GM23338 (cell line): Measurements from ENCODE around the gene SMARCC1. TPM values are rescaled to one million over a fixed set of nuclear protein-coding genes. Genes with fewer than 3 reads are reported as not detected.

Experiments
- ATAC-seq: fragments of 200-7000 bp; cut with Tn5 transposase; 3 replicates; pipeline ENCODE4 v1.9.1; 2020
- DNase-seq: peaks from one replicate; pipeline ENCODE4 v3.0.0-alpha.2; 2015; ENCODE audit warnings: low spot score
- H2AFZ ChIP-seq: fragments of 200-600 bp; sonication (generic); 2 replicates; pipeline ENCODE4 v1.8.0; 2016; ENCODE audit warnings: antibody characterized with exemption, mild to moderate bottlenecking, moderate library complexity
- H3F3A ChIP-seq: fragments of 200-600 bp; sonication (generic); replicated peaks from 2 replicates; pipeline ENCODE4 v1.8.0; 2017; ENCODE audit warnings: antibody characterized with exemption, mixed run types, low read depth
- H3K27ac ChIP-seq: fragments of 200-600 bp; sonication (generic); 2 replicates; pipeline ENCODE4 v1.6.1; 2016; ENCODE audit warnings: low read depth
- H3K27me3 ChIP-seq: fragments of 200-600 bp; sonication (generic); 2 replicates; pipeline ENCODE4 v1.8.0; 2016; ENCODE audit warnings: mild to moderate bottlenecking, mixed run types, moderate library complexity; ENCODE audit not compliant: insufficient read depth
- H3K36me3 ChIP-seq: fragments of 200-600 bp; sonication (generic); 2 replicates; pipeline ENCODE4 v1.8.0; 2016; ENCODE audit warnings: mild to moderate bottlenecking; ENCODE audit not compliant: insufficient read depth
- H3K4me1 ChIP-seq: fragments of 200-600 bp; sonication (generic); 2 replicates; pipeline ENCODE4 v1.8.0; 2016; ENCODE audit warnings: mild to moderate bottlenecking, moderate library complexity; ENCODE audit not compliant: insufficient read depth
- H3K4me2 ChIP-seq: fragments of 200-600 bp; sonication (generic); 2 replicates; pipeline ENCODE4 v1.7.1; 2017; ENCODE audit warnings: mixed run types
- H3K4me3 ChIP-seq: fragments of 200-600 bp; sonication (generic); 2 replicates; pipeline ENCODE4 v1.6.1; 2016; ENCODE audit warnings: mixed run types
- H3K79me2 ChIP-seq: fragments of 200-600 bp; sonication (generic); replicated peaks from 2 replicates; pipeline ENCODE4 v1.8.0; 2017; ENCODE audit warnings: mild to moderate bottlenecking; ENCODE audit not compliant: insufficient read depth
- H3K9me2 ChIP-seq: fragments of 200-600 bp; sonication (generic); 2 replicates; pipeline ENCODE4 v1.8.0; 2017; ENCODE audit not compliant: insufficient read depth
- H4K20me1 ChIP-seq: fragments of 200-600 bp; sonication (generic); replicated peaks from 2 replicates; pipeline ENCODE4 v1.8.0; 2017; ENCODE audit warnings: mild to moderate bottlenecking; ENCODE audit not compliant: insufficient read depth
- H3K27ac Mint-ChIP-seq: 2 replicates; pipeline ENCODE4 v1.8.0; 2020; ENCODE audit warnings: inconsistent platforms, mild to moderate bottlenecking, moderate library complexity, mixed read lengths
- H3K27me3 Mint-ChIP-seq: 3 replicates; pipeline ENCODE4 v1.8.0; 2022; ENCODE audit warnings: low read depth, mild to moderate bottlenecking, moderate library complexity, mixed read lengths, inconsistent platforms; ENCODE audit not compliant: insufficient read depth, poor library complexity
- H3K36me3 Mint-ChIP-seq: 3 replicates; pipeline ENCODE4 v1.8.0; 2021; ENCODE audit warnings: low read depth, mild to moderate bottlenecking, inconsistent platforms, moderate library complexity, mixed read lengths
- H3K4me1 Mint-ChIP-seq: 3 replicates; pipeline ENCODE4 v1.8.0; 2020; ENCODE audit warnings: mild to moderate bottlenecking, inconsistent platforms, mixed read lengths
- H3K4me3 Mint-ChIP-seq: 3 replicates; pipeline ENCODE4 v1.8.0; 2021; ENCODE audit warnings: moderate library complexity, mild to moderate bottlenecking, inconsistent platforms, mixed read lengths
- H3K9me3 Mint-ChIP-seq: 3 replicates; pipeline ENCODE4 v1.8.0; 2020; ENCODE audit warnings: moderate library complexity, mild to moderate bottlenecking, inconsistent platforms, mixed read lengths
- CTCF ChIP-seq, 2 experiments: fragments of 200-600 bp in 1 of 2; sonication (generic) in 1 of 2; conservative IDR thresholded peaks; 2 replicates each; pipeline versions ENCODE4 v1.5.1 to v1.6.1; 2016 to 2017; ENCODE audit warnings: antibody characterized with exemption in 2 of 2, low read depth in 2 of 2, mild to moderate bottlenecking in 2 of 2, moderate library complexity in 1 of 2
- ETS1 ChIP-seq: IDR thresholded peaks from 2 replicates; pipeline ENCODE4 v1.6.1; 2016; ENCODE audit warnings: antibody characterized with exemption
- EZH2 ChIP-seq: fragments of 200-600 bp; sonication (generic); IDR thresholded peaks from one replicate; pipeline ENCODE4 v1.8.0; 2017; ENCODE audit warnings: antibody characterized with exemption, mild to moderate bottlenecking, low read depth; ENCODE audit not compliant: unreplicated experiment
- JUNB ChIP-seq: IDR thresholded peaks from one replicate; pipeline ENCODE4 v1.6.1; 2016; ENCODE audit warnings: antibody characterized with exemption; ENCODE audit not compliant: unreplicated experiment
- NANOG ChIP-seq: IDR thresholded peaks from 2 replicates; pipeline ENCODE4 v1.6.1; 2016; ENCODE audit warnings: antibody characterized with exemption, borderline replicate concordance
- POLR2AphosphoS5 ChIP-seq: IDR thresholded peaks from 2 replicates; pipeline ENCODE4 v1.6.1; 2016; ENCODE audit warnings: antibody characterized with exemption, low read depth
- REST ChIP-seq: IDR thresholded peaks from one replicate; pipeline ENCODE4 v1.6.1; 2018; ENCODE audit warnings: antibody characterized with exemption; ENCODE audit not compliant: unreplicated experiment
- STAT1 ChIP-seq: IDR thresholded peaks from one replicate; pipeline ENCODE4 v1.6.1; 2016; ENCODE audit warnings: antibody characterized with exemption; ENCODE audit not compliant: unreplicated experiment
- ZNF114 ChIP-seq: fragments of 250-450 bp; sonication (Bioruptor Pico); IDR thresholded peaks from 2 replicates; pipeline ENCODE4 v1.5.0; 2020; ENCODE audit warnings: mild to moderate bottlenecking, moderate library complexity
- ZNF331 ChIP-seq: fragments of 250-450 bp; sonication (Bioruptor Pico); IDR thresholded peaks from 2 replicates; pipeline ENCODE4 v1.5.0; 2020; ENCODE audit warnings: low read depth, mild to moderate bottlenecking, moderate library complexity
- polyA plus RNA-seq: library from polyadenylated mRNA; unstranded; fragments of >200 nt; fragmentation: Nextera tagmentation; extraction: Ambion mirVana; gene quantifications from 2 replicates; pipeline ENCODE4 v1.2.1, GENCODE V29; 2016
- total RNA-seq: library from RNA; depleted of rRNA; stranded (reverse); fragments of >200 nt; shearing (Covaris generic); gene quantifications from 2 replicates; pipeline ENCODE4 v1.2.3, GENCODE V29; 2014

The SMARCC1 gene
- total and polyA plus RNA-seq, 2 experiments from 2014 or later, result 105 to 171 TPM

GRCh38 chr3:47583320-47584075 lies 198.2 kb downstream of the SMARCC1 start:
- Histone ChIP-seq H3K4me1 (peaks cover 11% of the 10 kb centered on the region), H3K79me2 (no peaks in the 10 kb centered on the region), H3K27me3 (peaks cover 32% of the 10 kb centered on the region), H3K4me3 (no peak overlapping the region), H3K36me3 (peaks cover 21% of the 10 kb centered on the region), H3F3A (peaks cover 35% of the 10 kb centered on the region), H3K27ac (peak overlapping the region; percentile 41; the same call in 1 of the 2 replicates), H4K20me1 (peaks cover 6% of the 10 kb centered on the region; the same call in 1 of the 2 replicates), H3K4me2 (no peak overlapping the region), H2AFZ (no peak overlapping the region), H3K9me2 (no peaks in the 10 kb centered on the region)
- peaks cover 31% of the 10 kb centered on the region for H3K27me3 Mint-ChIP-seq
- no peaks in the 10 kb centered on the region for H3K9me3 Mint-ChIP-seq
- H3K27ac Mint-ChIP-seq, result peak overlapping the region; percentile 23; the same call in 1 of the 2 replicates
- ATAC-seq (peak; percentile 4; the same call in 1 of the 3 replicates), DNase-seq (peak; percentile 44)
- no peak overlapping the region; the same call in 2 of the 3 replicates for H3K4me3 Mint-ChIP-seq
- TF ChIP-seq EZH2 (no peak), CTCF (conservative IDR thresholded peaks at IDR 0.05; ENCODE audit: low read depth in 2 of 2) (peak; percentile 14 to 23; a peak in 1 of 4 replicates), POLR2AphosphoS5 (peak; percentile 42; the same call in 1 of the 2 replicates)
- peaks cover 35% of the 10 kb centered on the region for H3K36me3 Mint-ChIP-seq
- H3K4me1 Mint-ChIP-seq, result peaks cover 20% of the 10 kb centered on the region

GRCh38 chr3:47581835-47582234 lies 199.9 kb downstream of the SMARCC1 start:
- H3K4me3 Mint-ChIP-seq, result no peak overlapping the region
- H3F3A ChIP-seq, result peaks cover 39% of the 10 kb centered on the region
- H3K4me3 ChIP-seq, result no peak overlapping the region
- H3K36me3 ChIP-seq, result peaks cover 8% of the 10 kb centered on the region; the same call in 1 of the 2 replicates
- no peaks in the 10 kb centered on the region for H3K9me3 Mint-ChIP-seq
- H3K79me2 ChIP-seq, result no peaks in the 10 kb centered on the region
- no peaks in the 10 kb centered on the region for H3K9me2 ChIP-seq
- peaks cover 43% of the 10 kb centered on the region for H3K27me3 ChIP-seq
- no peak overlapping the region for H3K27ac ChIP-seq
- H2AFZ ChIP-seq, result no peak overlapping the region
- H3K4me2 ChIP-seq, result no peak overlapping the region
- H3K4me1 ChIP-seq, result peaks cover 11% of the 10 kb centered on the region
- H3K27me3 Mint-ChIP-seq, result peaks cover 43% of the 10 kb centered on the region
- H3K4me1 Mint-ChIP-seq, result peaks cover 20% of the 10 kb centered on the region
- peaks cover 6% of the 10 kb centered on the region; the same call in 1 of the 2 replicates for H4K20me1 ChIP-seq
- DNase-seq, result no peak
- H3K27ac Mint-ChIP-seq, result no peak overlapping the region
- no peak for ATAC-seq
- H3K36me3 Mint-ChIP-seq, result peaks cover 18% of the 10 kb centered on the region
- TF ChIP-seq ZNF331 (CRISPR knock-in tag) (no peak), CTCF (conservative IDR thresholded peaks at IDR 0.05; ENCODE audit: low read depth in 2 of 2) (no peak), EZH2 (no peak), ZNF114 (CRISPR knock-in tag) (no peak), STAT1 (no peak), REST (no peak), POLR2AphosphoS5 (no peak), NANOG (no peak), ETS1 (no peak), JUNB (no peak)
